SJSA1 (cell line): ENCODE measurements around the gene ENOX2. TPM values are rescaled to one million over a fixed set of nuclear protein-coding genes. Genes with fewer than 3 reads are reported as not detected.

Experiments used
- DNase-seq, 2 experiments: peaks; one replicate each; pipeline ENCODE4 v3.0.0-alpha.2; 2015 to 2020; ENCODE audit warnings: low spot score in 2 of 2, low read depth in 1 of 2
- H3K27ac ChIP-seq: fragments of 250-450 bp; sonication (Bioruptor Pico); 2 replicates; pipeline ENCODE4 v1.5.1; 2020; ENCODE audit warnings: mild to moderate bottlenecking, moderate library complexity
- H3K27me3 ChIP-seq: fragments of 250-450 bp; sonication (Bioruptor Pico); replicated peaks from 2 replicates; pipeline ENCODE4 v1.5.1; 2020; ENCODE audit warnings: mild to moderate bottlenecking, moderate library complexity
- H3K36me3 ChIP-seq: fragments of 250-450 bp; sonication (Bioruptor Pico); 2 replicates; pipeline ENCODE4 v1.5.1; 2020; ENCODE audit warnings: mild to moderate bottlenecking
- H3K4me1 ChIP-seq: fragments of 250-450 bp; sonication (Bioruptor Pico); replicated peaks from 2 replicates; pipeline ENCODE4 v1.6.1; 2021; ENCODE audit warnings: mild to moderate bottlenecking
- H3K4me3 ChIP-seq: fragments of 250-450 bp; sonication (Bioruptor Pico); 2 replicates; pipeline ENCODE4 v1.5.1; 2020; ENCODE audit warnings: mild to moderate bottlenecking
- H3K9me3 ChIP-seq: fragments of 250-450 bp; sonication (Bioruptor Pico); replicated peaks from 2 replicates; pipeline ENCODE4 v1.5.1; 2020; ENCODE audit warnings: mild to moderate bottlenecking
- total RNA-seq: library from RNA; depleted of rRNA; stranded (reverse); fragments of >200 nt; shearing (Covaris generic); gene quantifications from 2 replicates; pipeline ENCODE4 v1.2.3, GENCODE V29; 2014

Gene ENOX2
- total RNA-seq, 1 experiment from 2014 or later = 12.5 TPM

DNA sequence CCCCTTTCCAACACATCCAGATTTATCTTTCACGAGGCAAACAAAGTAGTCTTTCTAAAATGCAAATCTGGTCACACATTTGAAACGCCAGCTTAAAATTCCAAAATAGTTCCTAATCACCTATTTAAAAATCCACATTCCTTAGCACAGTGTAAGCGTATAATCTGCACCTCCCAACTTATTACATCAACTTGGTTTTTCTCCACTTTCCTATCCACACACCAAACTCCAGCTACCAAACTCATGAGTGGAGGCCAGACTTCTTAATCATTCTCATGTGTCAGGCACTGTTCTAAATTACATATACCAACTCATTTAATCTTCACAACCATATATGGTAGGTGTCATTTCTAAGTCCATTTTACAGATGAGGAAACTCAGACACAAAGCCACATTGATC, 33.8 kb downstream of the ENOX2 start:
- no peaks in the 10 kb centered on the region for H3K9me3 ChIP-seq

GRCh38 chrX:130861462-130861861, 41.5 kb downstream of the ENOX2 start:
- Histone ChIP-seq H3K27ac (no peak overlapping the region), H3K4me1 (no peaks in the 10 kb centered on the region), H3K27me3 (no peaks in the 10 kb centered on the region), H3K36me3 (no peaks in the 10 kb centered on the region), H3K4me3 (no peak overlapping the region), H3K9me3 (no peaks in the 10 kb centered on the region)
- no peak for DNase-seq

More for the DNA sequence above, 33.8 kb downstream of the ENOX2 start:
- DNase-seq = no peak
- Histone ChIP-seq H3K27me3 (no peaks in the 10 kb centered on the region), H3K4me3 (no peak overlapping the region), H3K36me3 (no peaks in the 10 kb centered on the region), H3K27ac (no peak overlapping the region), H3K4me1 (no peaks in the 10 kb centered on the region)

DNA sequence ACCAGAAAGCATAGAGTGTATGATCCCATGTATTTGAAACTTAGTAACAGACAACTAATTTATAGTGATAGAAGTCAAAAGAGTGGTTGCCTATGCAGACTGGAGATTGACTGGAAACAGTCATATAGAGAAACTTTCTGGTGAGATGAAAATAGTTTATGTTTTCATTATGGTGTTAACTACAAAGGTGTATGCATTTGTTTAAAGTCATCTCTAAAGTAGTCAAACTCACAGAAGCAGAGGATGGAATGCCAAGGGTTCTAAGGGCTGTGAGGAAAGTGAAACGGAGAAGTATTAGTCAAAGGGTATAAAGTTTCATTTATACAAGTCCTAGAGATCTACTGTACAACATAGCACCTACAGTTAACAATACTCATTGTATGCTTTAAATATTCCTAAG, 45.8 kb downstream of the ENOX2 start:
- Histone ChIP-seq H3K27me3 (no peaks in the 10 kb centered on the region), H3K9me3 (no peaks in the 10 kb centered on the region), H3K27ac (no peak overlapping the region), H3K4me3 (no peak overlapping the region), H3K4me1 (no peaks in the 10 kb centered on the region), H3K36me3 (no peaks in the 10 kb centered on the region)
- DNase-seq = no peak

GRCh38 chrX:130851569-130851968, 51.4 kb downstream of the ENOX2 start:
- H3K27me3 ChIP-seq = no peaks in the 10 kb centered on the region
- no peak for DNase-seq
- H3K27ac ChIP-seq = no peak overlapping the region
- no peaks in the 10 kb centered on the region for H3K36me3 ChIP-seq
- H3K9me3 ChIP-seq = no peaks in the 10 kb centered on the region
- no peaks in the 10 kb centered on the region for H3K4me1 ChIP-seq
- H3K4me3 ChIP-seq = no peak overlapping the region

- Histone ChIP-seq H3K27ac (no peak overlapping the region), H3K9me3 (no peaks in the 10 kb centered on the region), H3K4me3 (no peak overlapping the region), H3K27me3 (no peaks in the 10 kb centered on the region), H3K4me1 (no peaks in the 10 kb centered on the region), H3K36me3 (no peaks in the 10 kb centered on the region)
- DNase-seq = no peak
Measured at GRCh38 chrX:130848763-130849162, 54.2 kb downstream of the ENOX2 start.

DNA sequence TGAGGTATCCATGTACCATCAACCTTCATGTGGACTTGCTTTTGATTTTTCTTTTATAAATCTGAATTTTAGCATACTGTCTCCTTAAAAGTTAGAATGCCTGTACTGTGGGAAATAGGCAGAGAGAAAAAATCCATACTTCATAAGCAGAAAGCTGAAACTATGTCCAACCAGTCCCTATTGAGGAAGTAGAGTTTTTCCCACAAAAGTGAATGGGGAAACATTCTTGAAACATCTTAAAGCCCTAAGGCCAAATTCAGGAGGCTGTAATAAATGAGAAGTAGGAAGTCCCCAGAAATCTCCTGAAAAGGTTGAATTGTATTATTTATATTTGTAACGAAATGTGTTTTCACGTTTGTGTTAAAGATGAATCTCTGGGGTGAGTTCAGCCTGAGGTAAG, 56.3 kb downstream of the ENOX2 start:
- DNase-seq = no peak
- Histone ChIP-seq H3K4me1 (no peaks in the 10 kb centered on the region), H3K4me3 (no peak overlapping the region), H3K27ac (no peak overlapping the region), H3K27me3 (no peaks in the 10 kb centered on the region), H3K9me3 (no peaks in the 10 kb centered on the region), H3K36me3 (no peaks in the 10 kb centered on the region)

DNA sequence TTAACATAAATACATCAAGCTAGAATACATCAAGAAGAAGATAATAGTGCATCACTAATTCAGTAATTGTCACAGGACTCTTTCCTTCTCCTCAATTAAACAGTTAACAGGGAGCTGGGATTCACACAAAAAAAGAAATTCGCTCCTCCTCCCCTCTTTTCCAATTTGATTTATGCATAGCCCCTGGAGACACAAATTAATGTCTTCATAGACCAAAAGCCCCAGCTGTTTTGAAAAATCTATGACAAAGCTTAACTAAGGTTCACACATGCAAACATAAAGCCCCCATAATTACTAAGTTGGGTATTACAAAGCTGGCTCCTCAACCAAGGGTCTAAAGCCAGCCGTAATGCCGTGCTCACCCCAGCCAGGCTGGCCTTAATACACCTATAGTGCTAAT, 61.2 kb downstream of the ENOX2 start:
- Histone ChIP-seq H3K9me3 (no peaks in the 10 kb centered on the region), H3K27ac (no peak overlapping the region), H3K4me1 (no peaks in the 10 kb centered on the region), H3K4me3 (no peak overlapping the region), H3K36me3 (no peaks in the 10 kb centered on the region), H3K27me3 (no peaks in the 10 kb centered on the region)
- no peak for DNase-seq

DNA sequence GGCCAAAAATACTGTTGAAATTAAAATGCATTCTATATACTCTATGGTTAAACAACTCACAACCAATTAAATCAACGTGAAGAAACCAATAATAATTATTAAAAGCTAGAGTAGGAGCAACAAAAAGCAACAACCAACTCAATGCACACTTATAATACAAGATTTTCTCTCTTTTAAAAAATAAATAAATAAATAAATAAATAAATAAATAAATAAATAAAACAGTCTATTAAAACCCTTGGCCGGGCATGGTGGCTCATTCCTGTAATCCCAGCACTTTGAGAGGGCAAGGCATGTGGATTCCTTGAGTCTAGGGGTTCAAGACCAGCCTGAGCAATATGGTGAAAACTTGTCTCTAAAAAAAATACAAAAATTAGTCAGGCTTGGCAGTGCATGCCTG, 62.7 kb downstream of the ENOX2 start:
- Histone ChIP-seq H3K4me3 (no peak overlapping the region), H3K9me3 (no peaks in the 10 kb centered on the region), H3K36me3 (no peaks in the 10 kb centered on the region), H3K27ac (no peak overlapping the region), H3K27me3 (no peaks in the 10 kb centered on the region), H3K4me1 (no peaks in the 10 kb centered on the region)
- DNase-seq = no peak

DNA sequence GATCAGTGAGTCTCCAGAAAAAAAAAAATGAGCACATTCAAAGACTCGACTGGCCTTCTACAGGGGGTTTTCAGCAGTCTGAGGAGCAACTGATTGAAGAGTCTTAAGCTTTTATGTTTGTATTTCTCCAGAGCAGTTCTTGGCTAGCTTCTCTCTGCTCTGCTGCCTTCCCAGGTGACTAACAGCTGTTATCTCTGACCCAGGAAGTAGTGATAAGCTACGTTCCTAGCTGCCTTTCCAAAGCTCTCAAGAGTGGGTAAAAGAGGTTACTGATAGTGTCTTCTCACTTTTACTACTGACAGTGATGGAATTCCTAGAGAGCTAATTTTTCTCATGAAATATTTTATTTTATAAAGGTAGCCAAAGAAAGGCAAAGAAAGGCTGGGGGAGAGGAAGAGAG, 66.6 kb downstream of the ENOX2 start:
- H3K36me3 ChIP-seq = no peaks in the 10 kb centered on the region

DNA sequence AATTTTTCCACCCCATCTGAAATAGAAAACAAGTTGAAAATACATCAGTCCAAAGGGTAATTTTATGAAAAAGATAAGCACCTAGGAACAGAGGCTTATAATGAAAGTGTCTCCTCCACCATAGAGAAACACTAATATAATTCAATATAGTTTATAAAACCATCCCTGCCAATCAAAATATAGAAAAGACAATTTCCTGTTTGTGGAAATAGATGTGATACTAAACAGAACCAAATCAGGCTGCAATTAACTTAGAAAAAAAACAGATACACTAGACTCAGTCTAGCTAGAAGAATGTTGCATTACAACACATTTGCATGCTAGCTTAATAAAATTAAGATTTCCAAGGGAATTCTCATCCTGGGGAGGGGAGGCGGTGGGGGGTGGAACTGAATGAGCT, 68.2 kb downstream of the ENOX2 start:
- H3K9me3 ChIP-seq = no peaks in the 10 kb centered on the region
- no peak overlapping the region for H3K27ac ChIP-seq
- no peaks in the 10 kb centered on the region for H3K36me3 ChIP-seq
- H3K27me3 ChIP-seq = no peaks in the 10 kb centered on the region
- no peak overlapping the region for H3K4me3 ChIP-seq
- no peaks in the 10 kb centered on the region for H3K4me1 ChIP-seq
- no peak for DNase-seq

More for the DNA sequence above, 66.6 kb downstream of the ENOX2 start:
- Histone ChIP-seq H3K9me3 (no peaks in the 10 kb centered on the region), H3K27me3 (no peaks in the 10 kb centered on the region), H3K27ac (no peak overlapping the region), H3K4me3 (no peak overlapping the region), H3K4me1 (no peaks in the 10 kb centered on the region)
- DNase-seq = no peak

- H3K9me3 ChIP-seq = no peaks in the 10 kb centered on the region
- H3K27ac ChIP-seq = no peak overlapping the region
- no peaks in the 10 kb centered on the region for H3K4me1 ChIP-seq
- no peaks in the 10 kb centered on the region for H3K27me3 ChIP-seq
- H3K36me3 ChIP-seq = no peaks in the 10 kb centered on the region
- no peak for DNase-seq
- no peak overlapping the region for H3K4me3 ChIP-seq
Measured at GRCh38 chrX:130834149-130834548, 68.9 kb downstream of the ENOX2 start.

- Histone ChIP-seq H3K27me3 (no peaks in the 10 kb centered on the region), H3K9me3 (no peaks in the 10 kb centered on the region), H3K27ac (no peak overlapping the region), H3K36me3 (no peaks in the 10 kb centered on the region), H3K4me1 (no peaks in the 10 kb centered on the region), H3K4me3 (no peak overlapping the region)
- DNase-seq = no peak
Measured at GRCh38 chrX:130831347-130831722, 71.7 kb downstream of the ENOX2 start.

GRCh38 chrX:130830599-130831346, 72.2 kb downstream of the ENOX2 start:
- Histone ChIP-seq H3K27ac (no peak overlapping the region), H3K36me3 (no peaks in the 10 kb centered on the region), H3K4me1 (no peaks in the 10 kb centered on the region), H3K4me3 (no peak overlapping the region), H3K27me3 (no peaks in the 10 kb centered on the region), H3K9me3 (no peaks in the 10 kb centered on the region)
- no peak for DNase-seq

DNA sequence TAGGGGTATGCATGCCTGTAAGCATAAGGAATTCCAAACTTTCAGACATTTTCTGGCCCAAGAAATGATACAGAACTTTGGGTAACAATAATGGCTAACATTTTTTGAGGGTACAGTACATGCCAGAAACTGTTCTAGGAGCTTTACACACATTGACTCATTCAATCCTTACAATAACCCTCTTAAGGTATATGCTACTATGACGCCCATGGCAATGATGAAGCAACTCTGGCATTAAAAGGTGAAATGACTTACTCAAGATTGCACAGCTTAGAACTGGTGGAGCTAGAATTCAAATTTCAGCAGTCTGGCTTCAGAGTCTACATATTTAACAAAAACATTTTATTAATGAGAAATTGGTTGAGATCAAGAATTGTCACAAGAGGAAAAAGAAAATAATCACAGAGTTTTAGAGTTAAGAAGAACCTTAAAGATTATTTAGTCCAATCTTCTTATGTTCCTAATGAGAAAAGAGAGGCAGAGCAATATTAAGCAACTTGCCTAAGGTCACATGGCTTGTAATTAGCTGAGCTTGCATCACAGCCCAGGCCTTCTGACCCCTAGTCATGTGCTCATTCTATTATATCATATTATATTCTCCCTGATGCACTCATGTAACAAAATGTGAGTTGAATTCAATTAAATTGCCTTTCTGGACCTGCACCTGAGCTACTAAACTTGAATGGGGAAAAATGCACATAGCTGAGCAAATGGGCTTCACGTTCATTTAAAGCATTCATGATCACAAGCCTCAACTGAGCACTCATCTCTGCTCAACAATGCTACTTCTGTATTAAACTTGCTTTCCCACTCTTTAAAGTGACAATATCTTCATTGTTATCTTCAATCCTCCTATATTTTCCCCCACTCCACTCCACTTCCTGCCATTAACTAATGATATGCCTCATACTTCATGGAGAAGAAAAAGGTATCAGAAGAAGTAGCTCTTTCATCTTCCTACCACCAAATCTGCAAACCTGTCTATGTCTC, 73.2 kb downstream of the ENOX2 start:
- Histone ChIP-seq H3K27me3 (no peaks in the 10 kb centered on the region), H3K4me1 (no peaks in the 10 kb centered on the region), H3K9me3 (no peaks in the 10 kb centered on the region), H3K36me3 (no peaks in the 10 kb centered on the region), H3K4me3 (no peak overlapping the region), H3K27ac (no peak overlapping the region)
- DNase-seq = no peak
